Muscle of arm (tissue), 12 donors: ENCODE measurements around the gene MLF2. TPM values are rescaled to one million over a fixed set of nuclear protein-coding genes. Genes with fewer than 3 reads are reported as not detected.
"Not testable (repeated sequence)": the region's sequence is repeated elsewhere in the genome, so short reads cannot be mapped to it uniquely, and the experiment has no call there.

Source experiments
- DNase-seq: peaks from one replicate; pipeline ENCODE4 v3.0.0-alpha.2; 2013
- polyA plus RNA-seq, 12 donors: library from polyadenylated mRNA; unstranded; fragments of 120-200 nt; gene quantifications; one replicate each; pipeline ENCODE4 v1.2.1, GENCODE V29; 2013; ENCODE audit not compliant: insufficient read length in 12 of 12

Gene MLF2
- polyA plus RNA-seq, 12 donors = 110 to 600 (median 130) TPM

DNA sequence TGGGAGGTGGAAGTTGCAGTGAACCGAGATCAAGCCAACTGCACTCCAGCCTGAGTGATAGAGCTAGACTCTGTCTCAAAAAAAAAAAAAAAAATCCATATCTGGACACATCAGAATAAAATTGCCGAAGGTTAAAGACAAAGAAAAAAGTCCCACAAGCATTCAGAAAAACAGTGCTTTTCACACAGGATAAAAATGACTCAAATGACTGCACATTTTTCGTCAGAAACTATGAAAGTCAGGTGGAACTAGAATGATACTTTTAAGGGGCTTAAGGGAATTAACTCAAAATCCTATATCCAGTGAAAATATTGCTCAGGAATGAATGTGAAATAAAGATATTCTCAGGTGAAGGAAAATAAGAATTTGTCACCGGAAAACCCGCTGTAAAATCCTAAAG lies 16.2 kb downstream of the MLF2 start:
- DNase-seq = no peak

DNA sequence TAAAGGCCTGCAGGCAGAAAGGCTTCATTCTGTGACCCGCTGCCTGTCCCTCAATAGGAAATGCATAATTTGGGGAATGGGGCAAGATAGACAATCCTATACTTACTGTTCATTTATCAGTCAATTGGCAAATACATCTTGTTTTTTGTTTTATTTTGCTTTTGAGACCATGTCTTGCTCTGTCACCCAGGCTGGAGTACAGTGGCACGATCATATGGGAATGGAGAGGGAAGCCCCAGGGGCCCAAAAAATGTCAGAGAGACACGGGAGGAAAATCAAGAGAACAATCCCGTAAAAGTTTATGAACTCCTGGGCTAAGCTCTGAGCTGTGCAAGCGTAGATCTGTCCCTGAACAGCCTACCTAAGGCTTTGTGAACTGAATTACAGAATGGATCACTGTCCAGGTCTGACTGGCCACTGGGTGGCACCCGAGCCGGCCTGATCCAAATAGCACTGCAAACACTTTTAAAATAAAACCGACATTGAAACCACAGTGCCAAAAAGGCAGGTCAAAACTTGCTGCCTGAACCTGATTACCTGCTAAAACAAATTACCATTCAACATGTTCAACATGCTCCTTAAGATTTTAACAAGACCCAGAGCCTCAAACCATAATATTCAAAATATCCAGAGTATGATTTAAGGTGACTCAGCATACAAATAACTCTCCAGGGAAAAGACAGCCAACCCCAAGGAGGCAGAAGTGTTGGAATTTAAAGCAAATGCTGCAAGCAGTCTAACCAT lies 17.3 kb downstream of the MLF2 start:
- DNase-seq = peak; percentile 32

DNA sequence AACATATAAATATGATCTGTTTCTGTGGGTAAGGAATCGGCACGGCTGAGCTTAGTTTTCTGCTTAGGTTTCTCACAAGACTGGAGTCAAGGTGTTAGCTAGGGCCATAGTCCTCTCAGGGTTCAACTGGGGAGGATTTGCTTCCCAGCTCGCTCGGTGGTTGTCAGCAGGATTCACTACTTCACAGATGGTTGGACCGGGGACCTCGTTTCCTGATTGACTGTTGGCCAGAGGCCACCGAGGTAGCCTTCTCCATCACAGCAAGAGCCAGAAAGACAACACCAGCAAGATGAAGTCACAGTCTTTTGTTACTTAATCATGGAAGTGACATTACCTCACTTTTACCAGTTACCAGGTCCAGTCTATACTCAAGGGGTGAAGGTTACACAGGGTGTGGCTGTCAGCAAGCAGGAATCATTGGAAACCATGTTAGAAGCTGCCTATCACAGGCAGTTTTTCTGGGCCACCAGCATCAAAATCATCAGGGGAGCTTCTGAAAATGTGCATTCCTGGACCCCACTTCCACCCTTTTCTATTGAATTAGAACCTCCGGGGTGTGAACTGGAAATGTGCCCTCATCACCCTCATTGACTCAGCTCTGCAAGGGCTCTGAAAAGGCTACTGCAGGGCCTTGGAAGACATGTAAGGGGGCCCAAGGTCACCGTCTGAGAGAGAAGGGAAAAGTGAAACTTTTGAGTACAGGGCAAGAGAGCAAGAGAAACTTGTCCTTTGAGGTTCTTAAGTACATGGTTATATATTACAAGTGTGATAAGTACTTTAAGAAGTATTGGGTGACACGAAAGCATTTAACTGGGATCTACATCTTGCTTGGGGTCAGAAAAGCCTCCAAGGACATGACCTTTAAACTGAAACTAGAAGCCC lies 18.2 kb downstream of the MLF2 start:
- DNase-seq = no peak

DNA sequence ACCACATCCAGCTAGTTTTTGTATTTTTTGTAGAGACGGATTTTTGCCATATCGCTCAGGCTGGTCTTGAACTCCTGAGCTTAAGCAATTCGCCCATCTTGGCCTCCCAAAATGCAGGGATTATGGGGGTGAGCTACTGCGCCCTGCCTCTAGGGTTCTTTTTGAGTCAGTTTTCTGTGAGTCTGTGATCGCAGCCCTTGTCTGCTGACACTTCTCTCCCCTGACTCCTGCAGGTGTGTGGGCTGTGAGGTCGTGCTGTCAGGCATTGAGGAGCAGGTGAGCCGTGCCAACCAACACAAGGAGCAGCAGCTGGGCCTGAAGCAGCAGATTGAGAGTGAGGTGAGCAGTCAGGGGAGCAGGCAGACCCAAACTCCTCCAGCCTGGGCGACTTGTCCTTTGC lies 22.8 kb downstream of the MLF2 start:
- DNase-seq = no peak

DNA sequence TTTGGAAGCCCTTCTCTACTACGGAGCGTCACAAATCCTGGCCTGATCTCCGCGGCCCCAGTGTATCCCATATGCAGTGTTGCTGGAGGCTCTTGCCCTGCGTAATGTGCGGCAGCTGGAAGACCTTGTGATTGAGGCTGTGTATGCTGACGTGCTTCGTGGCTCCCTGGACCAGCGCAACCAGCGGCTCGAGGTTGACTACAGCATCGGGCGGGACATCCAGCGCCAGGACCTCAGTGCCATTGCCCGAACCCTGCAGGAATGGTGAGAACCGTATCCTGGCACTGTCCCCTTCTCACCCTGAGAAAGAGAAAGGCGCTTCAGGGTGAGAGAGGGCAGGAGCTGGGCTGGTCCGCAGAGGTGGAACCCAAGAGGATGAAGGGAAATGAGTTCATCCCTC lies 23.8 kb downstream of the MLF2 start:
- no peak for DNase-seq

DNA sequence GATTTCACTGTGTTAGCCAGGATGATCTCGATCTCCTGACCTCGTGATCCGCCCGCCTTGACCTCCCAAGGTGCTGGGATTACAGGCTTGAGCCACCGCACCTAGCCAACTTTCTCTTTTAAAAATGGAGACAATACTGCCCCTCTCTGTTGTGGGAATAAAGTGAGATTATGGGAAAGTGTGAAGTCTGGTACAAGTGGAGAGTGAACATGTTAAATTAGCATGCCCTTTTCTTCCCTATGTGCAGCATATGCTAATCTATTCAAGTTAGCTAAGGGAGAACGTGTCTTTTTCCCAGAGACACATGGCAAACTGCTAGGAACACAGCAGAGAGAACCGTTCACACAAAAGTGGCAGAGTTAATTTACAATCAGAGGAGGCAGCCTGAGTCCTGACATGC lies 27.6 kb downstream of the MLF2 start:
- no peak for DNase-seq

DNA sequence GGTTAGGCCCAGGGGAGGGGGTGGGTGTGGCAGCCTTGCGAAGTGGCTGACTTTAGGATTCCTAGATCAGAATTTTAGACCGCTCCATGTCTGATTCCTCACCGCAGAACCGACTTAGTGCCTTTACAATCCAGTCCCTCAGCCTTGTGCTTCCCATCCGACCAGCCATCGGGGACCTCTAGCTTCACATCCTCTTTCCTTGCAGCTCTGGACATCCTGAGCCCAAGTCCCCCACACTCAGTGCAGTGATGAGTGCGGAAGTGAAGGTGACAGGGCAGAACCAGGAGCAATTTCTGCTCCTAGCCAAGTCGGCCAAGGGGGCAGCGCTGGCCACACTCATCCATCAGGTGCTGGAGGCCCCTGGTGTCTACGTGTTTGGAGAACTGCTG lies 28.5 kb downstream of the MLF2 start:
- peak; percentile 16 for DNase-seq

DNA sequence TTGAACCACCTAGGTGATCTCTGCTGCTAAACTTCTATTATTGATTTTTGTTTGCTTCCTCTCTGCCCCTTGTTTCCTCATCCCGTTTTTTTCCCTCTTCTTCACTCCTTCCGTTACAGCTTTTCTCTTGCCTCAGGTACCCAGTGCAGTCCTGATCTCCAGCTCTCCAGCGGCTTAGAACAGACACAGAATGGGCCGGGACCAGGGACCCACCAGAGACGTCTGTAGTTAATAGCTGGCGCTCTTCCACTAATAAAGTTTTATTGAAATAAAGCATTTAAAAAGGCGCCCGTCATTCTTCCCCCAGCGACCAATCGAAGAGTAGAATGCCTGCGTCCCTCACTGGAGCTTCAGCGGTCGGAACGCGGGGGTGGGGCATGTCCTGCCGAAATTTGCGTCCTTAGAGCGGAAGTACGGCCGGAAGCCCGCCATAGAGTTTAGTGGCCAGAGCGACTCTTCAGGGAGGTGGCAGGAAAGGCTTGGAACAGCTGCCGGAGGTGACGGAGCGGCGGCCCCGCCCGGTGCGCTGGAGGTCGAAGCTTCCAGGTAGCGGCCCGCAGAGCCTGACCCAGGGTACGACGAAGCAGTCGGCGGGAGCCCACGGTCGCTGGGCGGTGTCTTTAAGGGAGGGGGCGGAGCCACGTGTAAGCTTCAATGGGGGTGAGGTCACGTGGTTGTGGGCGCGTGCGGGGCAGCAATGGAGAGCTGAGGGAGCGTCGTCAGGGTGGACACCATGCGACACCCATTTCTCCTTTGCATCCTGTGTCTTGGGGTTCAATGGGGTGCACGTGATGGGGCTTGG lies 29.1 kb downstream of the MLF2 start, which contains the start of gene COPS7A:
Gene COPS7A (plus strand): TSS at position 440 of the 802 bp plus-strand sequence. CDS start 611 bp downstream, outside the sequence.
- peak; percentile 96 for DNase-seq

DNA sequence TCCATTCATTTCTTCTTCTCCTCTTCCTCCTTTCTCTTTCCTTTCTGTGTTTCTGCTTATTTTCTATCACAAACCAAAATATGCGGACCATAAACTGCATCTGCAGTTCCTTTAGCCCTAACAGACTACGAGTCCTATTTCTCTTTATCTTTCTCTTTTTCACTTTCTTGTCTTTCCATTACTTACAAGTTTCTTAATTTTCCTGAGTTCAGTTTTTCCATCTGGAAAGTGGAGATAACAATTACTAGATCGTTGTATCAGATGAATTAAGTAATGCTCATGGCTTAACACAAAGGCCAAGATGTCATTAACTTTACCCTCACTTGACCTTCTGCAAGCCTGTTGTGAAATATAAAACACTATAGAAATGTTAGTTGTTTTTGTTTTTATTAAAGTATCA lies 30.1 kb downstream of the MLF2 start:
- DNase-seq = no peak

DNA sequence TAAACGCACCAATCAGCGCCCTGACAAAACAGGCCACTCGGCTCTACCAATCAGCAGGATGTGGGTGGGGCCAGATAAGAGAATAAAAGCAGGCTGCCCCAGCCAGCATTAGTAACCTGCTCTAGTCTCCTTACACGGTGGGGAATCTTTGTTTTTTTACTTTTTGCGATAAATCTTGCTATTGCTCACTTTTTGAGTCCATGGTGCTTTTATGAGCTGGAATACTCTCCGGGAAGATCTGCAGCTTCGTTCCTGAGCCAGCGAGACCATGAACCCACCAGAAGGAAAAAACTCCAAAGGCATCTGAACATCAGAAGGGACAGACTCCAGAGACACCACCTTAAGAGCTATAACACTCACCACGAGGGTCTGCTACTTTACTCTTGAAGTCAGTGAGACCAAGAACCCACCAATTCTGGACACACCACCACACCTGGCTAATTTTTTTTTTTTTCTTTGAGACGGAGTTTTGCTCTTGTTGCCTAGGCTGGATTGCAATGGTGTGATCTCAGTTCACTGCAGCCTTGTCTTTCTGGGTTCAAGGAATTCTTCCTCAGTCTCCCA lies 36.0 kb downstream of the MLF2 start:
- no peak for DNase-seq

DNA sequence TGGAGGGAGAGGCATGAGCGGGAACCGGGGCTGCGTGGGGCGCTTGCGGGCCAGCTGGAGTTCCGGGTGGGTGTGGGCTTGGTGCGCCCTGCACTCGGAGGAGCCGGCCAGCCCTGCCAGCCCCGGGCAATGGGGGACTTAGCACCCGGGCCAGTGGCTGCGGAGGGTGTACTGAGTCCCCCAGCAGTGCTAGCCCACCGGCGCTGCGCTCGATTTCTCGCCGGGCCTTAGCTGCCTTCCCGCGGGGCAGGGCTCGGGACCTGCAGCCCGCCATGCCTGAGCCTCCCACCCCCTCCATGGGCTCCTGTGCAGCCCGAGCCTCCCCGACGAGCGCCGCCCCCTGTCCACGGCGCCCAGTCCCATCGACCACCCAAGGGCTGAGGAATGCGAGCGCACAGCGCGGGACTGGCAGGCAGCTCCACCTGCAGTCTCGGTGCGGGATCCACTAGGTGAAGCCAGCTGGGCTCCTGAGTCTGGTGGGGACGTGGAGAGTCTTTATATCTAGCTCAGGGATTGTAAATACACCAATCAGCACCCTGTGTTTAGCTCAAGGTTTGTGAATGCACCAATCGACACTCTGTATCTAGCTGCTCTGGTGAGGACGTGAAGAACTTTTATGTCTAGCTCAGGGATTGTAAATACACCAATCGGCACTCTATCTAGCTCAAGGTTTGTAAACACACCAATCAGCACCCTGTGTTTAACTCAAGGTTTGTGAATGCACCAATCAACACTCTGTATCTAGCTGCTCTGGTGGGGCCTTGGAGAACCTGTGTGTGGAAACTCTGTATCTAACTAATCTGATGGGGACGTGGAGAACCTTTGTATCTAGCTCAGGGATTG lies 36.7 kb downstream of the MLF2 start:
- DNase-seq = not testable (repeated sequence)

DNA sequence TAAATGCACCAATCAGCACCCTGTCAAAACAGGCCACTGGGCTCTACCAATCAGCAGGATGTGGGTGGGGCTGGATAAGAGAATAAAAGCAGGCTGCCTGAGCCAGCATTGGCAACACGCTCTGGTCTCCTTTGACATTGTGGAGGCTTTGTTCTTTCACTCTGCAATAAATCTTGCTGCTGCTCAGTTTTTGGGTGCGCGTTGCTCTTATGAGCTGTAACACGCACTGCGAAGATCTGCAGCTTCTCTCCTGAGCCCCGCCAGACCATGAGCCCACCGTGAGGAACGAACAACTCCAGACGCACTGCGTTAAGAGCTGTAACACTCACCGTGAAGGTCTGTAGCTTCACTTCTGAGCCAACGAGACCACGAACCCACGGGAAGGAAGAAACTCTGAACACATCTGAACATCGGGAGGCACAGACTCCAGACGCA lies 44.0 kb downstream of the MLF2 start:
- no peak for DNase-seq

DNA sequence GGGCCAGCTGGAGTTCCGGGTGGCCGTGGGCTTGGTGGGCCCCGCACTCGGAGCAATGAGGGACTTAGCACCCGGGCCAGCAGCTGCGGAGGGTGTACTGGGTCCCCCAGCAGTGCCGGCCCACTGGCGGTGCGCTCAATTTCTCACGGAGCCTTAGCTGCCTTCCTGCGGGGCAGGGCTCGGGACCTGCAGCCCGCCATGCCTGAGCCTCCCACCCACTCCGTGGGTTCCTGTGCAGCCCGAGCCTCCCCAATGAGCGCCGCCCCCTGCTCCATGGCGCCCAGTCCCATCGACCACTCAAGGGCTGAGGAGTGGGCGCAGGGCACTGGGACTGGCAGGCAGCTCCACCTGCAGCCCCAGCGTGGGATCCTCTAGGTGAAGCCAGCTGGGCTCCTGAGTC lies 44.6 kb downstream of the MLF2 start:
- DNase-seq = not testable (repeated sequence)

DNA sequence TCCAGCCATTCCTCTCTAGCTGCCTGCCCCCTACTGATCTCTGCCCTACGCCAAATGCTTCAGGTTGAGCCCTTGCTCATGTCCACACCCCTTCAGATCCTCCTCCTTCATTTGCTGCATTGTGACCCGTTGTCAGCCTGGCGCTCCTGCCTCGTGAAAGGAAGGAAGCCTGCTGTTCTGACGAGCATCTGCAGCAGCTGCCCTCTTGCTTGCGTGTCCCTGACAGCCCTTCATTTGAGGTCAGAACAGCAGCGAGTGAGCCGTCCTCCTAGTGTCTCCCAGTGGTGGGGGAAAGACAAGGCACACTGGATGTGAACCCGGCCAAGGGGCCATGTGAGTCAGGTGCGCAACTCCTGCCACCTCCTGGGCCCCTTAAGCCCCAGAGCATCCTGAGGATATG lies 49.3 kb downstream of the MLF2 start:
- DNase-seq = no peak

DNA sequence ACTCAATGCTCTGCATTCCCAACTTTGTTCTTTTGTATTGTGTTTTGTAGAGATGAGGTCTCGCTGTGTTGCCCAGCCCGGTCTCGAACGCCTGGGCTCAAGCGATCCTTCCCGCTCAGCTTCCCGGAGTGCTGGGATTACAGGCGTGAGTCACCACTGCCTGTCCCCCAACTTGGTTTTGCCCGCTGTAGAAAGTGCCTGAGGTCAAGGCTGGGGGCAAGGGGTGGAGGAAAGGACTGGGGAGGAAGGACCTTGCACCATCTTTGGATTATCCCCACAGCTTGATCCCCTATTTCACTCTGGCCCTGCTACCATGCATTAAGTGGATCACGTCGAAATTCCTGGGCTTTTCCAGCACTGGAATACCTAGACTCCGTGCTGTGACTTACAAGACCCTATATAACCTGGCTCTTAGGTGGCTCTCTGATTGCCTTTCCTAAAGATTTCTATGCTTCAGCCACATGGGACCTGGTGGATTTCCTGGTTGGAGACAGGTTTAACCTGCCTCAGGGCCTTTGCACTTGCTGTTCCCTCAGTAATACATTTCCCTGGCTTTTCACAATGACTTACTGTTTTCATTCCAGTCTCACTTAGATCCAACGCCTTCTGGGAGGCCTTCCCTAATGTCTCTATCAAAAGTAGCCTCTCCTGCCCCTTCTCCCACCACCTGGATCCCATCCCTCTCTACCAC lies 51.7 kb downstream of the MLF2 start:
- DNase-seq = no peak

DNA sequence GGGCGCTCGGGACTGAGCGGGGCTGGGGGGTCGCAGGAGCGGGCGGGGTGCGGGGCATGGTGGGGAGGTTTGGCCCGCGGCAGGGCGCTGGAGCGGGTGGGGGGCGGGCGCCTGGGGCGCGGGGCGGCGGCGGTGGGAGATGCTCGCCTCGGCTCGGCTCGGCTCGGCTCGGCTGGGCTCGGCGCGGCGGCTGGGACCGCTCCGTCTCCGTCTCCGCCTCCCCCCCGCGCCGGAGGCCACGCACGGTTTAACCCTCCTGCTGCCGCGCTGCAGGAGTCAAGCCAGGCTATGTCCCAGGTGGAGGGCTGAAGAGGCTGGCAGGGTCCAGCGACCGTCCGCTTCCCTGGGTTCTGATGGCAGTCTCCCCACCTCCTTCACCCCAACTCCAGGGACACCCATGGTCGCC lies 52.3 kb downstream of the MLF2 start, which contains the start of gene PIANP:
Gene PIANP (minus strand): TSS at position 170 of the 406 bp plus-strand sequence. CDS start 2,754 bp downstream, outside the sequence.
- DNase-seq = peak; percentile 64

DNA sequence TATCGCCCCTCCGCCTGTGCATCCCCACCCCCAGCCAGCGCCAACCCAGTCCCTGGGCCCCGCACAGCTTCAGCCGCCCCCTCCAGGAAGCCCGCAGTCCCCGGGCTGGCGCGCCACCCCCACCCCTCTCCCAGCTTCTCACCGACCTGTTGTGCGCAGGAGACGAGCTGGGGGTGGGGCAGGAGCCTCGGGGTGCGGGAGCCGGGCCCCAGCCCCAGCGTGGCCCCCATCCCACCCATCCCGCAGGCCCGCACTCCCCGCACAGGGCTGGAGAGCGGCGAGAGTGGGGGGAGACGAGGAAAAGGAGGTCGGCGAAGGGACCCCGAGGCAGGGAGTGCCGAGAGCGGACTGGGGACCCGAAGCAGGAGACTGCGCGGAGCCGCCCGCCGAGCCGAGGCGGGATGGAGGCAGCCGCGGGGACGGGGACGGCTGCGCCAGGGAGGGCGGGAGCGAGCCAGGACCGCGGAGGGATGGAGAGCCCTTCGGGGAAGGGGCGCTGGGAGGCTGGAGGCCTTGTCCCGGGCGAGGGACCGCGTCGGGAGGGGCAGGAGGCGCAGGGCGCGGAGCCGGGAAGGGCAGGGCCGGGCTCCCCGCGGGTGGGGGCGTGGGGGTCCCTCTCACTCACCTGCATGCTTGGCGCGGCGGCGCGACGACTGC lies 52.8 kb downstream of the MLF2 start:
- DNase-seq = peak; percentile 22

DNA sequence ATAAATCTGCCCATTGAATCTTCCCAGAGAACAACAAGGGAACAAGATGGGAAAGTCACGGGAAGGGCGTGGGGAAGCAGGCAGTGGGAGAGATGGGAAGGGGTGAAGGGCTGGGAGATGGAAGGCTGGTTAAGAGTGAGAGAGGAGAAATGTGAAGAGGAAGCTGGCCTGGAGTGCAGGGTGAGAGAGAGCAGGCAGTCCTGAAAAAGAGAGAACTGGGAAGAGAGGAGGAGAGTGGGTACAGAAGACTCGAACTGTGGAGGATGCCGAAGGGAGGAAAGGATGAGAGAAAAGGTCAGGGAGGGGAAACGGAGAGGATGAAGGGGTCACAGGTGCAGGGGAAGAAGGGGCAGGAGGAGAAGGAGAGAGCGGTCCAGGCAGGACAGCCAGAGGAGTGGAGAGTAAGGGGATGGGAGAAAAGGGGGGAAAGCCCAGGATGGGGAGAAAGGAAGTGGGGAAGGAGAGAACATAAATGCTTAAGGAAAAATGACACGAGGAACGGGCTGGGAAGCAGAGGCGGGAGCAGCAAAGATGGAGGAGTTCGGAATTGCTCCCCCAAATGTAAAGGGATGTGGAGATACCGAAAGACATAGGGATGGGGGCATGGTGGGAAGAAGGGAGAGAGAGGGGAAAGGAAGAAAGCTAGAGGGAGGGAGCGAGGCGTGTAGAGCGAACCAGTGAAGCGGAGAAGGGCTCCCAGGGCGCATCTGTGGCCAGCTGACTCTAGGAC lies 53.5 kb downstream of the MLF2 start:
- DNase-seq = no peak
